Activated CD4-positive, alpha-beta T cell treated with anti-CD3 and anti-CD28 coated beads for 4 hours (primary cell): ENCODE results near the gene EXD3.

ENCODE experiments used
- DNase-seq, 2 donors: peaks; one replicate each; pipeline ENCODE4 v3.0.0-alpha.2; 2020

Gene EXD3

GRCh38 chr9:137446851-137447471, 24.0 kb upstream of the EXD3 start:
- no peak for DNase-seq

- DNase-seq: no peak
These were observed 23.0 kb upstream of the EXD3 start for GRCh38 chr9:137445930-137446431.

GRCh38 chr9:137445275-137445807, 22.4 kb upstream of the EXD3 start:
- DNase-seq: peak; percentile 80 to 92

- DNase-seq: no peak
These were observed 21.3 kb upstream of the EXD3 start for GRCh38 chr9:137444106-137444790.

DNA sequence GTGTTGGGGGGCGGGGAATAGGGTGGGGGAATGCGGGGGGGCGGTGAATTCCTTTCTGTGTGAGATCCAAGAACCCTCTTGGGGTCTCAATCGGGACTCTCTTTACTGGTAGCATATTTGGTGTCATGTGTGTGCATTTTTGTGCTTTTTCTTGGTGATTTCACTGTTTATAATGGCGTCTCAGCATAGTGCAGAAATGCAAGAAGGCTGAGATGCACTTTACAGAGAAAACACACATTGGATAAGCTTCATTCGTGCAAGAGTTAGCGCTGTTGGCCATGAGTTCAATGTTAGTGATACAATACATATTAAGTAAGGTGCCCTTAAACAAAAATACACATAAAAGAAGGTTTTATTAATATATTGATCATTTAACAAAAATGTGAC, 19.0 kb upstream of the EXD3 start:
- no peak for DNase-seq

- DNase-seq: no peak
These were observed 18.4 kb upstream of the EXD3 start, which contains the start of gene ENTPD8 for GRCh38 chr9:137441289-137441934. Gene ENTPD8 (minus strand): TSS chr9:137441357. CDS start chr9:137438285, 3,072 bp downstream.

DNA sequence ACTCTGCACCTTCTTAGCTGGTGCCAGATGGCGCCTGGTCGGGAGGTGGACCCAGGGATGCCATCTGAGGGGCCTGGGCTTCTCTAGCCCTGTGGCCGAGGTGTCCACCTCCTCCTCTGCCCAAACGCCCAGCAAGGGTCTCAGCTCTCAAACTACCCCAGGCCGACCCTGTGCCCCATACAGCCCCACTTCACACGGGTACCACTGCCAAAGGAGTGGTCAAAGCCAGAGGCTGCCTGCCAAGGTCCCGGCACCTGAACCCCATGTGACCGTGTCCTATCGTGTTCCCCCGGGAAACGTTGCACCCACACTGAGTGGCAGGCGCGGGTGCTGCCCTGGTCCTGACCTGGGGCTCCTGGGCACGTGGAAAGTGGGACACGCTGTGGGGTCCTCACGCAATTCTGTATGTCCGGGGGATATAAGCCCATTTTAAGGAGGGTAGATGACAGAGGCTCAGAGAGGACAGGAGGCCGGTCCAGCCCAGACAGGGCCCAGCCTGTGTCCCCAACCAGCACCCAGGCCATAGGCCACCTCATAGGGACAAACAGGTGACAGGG, 16.3 kb upstream of the EXD3 start:
- DNase-seq: no peak

DNA sequence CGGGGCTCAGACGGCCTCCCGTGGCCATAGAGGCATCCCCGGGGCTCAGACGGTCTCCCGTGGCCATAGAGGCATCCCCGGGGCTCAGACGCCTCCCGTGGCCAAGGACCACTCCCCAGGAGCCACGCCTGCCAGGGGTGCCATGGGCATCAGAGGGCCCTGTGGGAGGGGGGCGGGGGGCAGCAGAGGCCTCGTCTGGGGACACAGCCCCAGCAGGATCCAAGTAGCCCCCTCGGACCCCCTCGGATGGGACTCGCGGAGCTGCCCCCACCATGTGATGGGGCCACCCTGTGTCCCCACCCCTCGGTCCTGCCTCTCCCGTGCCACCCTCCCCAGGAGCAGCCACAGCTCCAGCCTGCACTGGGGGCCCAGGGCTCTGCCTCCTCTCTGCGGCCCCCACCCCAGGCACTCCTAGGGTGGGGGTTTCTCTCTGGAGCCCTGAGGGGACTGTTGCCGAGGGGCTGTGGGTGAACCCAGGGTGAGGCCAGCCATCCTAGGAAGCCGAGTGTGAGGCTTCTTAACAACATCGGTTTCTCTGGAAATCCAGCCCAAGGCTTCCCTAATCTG, 15.7 kb upstream of the EXD3 start:
- DNase-seq: no peak

DNA sequence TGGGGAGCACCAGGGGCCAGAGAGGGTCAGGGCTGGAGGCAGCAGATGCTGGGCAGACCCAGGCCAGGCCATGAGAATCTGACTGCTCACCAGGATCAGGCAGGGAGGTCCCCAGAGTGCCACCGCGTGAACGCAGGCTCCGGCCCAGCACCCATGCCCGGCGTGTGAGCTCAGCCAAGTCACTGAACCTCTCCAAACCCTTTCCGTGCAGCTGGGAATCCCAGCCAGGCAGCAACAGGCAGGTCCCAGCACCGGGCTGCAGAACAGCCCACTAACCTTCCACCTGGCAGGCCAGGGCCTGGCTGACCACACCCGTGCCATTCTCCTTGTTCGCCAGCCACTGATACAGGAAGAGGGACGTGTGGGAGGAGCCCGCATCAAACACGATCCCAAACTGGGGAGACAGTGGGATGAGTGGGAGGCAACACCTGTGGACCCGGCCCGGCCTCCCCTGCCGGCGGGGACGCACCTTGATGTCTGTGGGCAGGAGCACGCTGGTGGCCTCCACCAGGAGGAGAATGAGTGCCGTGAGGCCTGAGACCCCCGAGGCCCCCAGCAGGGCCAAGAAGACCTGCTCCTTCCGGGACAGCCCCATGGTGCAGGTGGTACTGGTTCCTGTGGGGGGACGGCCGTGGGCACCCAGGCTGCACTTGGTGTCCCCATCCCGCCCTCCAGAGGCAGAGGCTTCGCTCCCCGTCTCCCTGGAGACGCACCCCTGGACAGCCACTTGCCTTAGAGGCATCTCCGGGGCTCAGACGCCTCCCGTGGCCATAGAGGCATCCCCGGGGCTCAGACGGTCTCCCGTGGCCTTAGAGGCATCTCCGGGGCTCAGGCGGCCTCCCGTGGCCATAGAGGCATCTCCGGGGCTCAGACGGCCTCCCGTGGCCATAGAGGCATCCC, 15.0 kb upstream of the EXD3 start:
- DNase-seq: no peak

- no peak for DNase-seq
These were observed 14.0 kb upstream of the EXD3 start for GRCh38 chr9:137436761-137437600.

DNA sequence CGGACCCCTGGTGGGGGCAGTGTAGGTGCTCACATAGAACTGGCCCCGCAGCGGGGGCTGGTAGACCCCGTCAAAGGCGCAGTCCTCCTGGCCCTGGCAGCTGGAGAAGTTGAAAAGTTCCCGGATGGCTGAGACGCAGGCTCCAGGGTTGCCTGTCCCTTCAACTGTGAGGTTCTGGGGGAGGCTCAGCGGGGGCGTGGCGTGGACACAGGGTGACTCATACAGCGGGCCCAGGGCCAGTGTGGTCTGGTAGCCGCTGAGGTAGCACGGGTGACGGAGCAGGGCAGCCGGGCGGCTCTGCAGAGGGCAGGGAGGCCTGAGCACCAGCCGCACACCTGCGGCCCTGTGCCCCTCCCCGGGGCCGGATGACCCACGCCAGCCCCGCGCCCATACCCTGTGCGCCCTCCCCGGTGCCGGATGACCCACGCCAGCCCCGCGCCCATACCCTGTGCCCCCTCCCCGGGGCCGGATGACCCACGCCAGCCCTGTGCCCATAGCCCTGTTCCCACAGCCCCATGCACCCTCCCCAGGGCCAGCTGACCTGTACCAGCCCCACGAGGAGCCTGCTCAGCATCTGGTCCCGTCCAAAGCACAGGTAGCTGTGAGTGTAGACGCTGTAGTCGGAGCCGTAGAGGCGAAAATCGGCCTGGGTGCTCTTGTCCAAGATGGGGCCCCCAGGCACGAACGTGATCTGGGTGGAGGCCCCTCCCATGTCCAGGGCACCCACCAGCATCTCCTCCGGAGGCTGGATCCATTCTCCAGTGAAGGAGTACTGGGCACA, 13.2 kb upstream of the EXD3 start:
- DNase-seq: no peak

- DNase-seq: no peak
These were observed 12.5 kb upstream of the EXD3 start for GRCh38 chr9:137435381-137435891.

DNA sequence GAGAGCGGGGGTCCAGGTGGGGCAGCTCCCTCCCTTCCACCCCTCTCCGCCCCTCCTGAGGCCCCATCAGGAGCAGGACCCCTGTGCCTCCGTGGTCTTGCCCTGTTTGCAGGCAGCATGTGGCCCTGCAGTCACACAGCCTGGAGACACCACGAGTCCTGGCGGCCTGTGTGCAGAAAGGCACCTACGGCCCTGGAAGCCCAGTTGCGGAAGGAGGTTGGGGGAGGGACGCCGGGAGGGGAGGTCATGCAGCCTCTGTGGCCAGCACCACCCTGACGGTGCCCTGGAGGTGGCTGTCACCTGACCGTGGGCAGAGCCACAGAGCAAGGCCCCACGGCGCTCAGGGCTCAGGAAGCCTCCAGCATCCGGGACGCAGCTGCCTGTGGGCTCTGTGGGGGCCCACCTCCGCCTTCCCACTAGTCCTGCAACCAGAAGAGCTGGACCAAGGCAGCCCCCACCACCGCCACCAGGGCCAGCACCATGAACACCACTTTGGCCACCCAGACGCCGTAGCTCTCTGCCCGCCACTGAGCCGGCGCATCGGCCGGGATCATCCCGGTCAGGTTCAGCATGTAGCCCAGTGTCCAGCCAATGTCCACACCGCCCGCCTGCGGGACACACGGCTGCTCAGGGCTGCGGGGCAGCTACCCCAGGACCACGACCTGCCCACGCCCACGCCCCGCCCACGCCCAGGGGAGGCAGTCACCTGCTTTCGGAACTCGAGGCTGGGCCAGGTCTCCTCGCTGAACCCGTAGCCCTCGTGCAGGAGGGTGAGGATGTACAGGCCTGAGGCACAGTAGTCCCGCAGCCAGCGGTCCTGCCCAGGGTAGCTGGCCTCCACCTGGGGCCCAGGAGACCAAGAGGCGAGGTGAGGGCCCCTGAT, 11.8 kb upstream of the EXD3 start:
- DNase-seq: no peak

DNA sequence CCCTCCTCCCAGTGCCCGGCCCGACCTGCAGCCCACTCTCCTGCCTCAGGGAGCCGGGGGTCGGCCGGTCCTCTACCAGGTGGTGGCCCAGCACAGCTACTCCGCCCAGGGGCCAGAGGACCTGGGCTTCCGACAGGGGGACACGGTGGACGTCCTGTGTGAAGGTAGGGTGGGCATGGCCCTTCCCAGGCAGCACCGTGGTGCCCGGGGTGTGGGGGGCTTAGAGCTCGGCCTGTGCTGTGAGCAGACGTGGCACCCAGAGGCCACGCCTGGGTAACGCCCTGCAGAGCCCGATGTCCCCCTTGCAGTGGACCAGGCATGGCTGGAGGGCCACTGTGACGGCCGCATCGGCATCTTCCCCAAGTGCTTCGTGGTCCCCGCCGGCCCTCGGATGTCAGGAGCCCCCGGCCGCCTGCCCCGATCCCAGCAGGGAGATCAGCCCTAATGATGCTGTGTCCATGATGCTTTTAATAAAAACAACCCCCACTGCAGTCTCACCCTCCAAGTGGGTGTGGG, 11.0 kb upstream of the EXD3 start:
- DNase-seq: no peak

DNA sequence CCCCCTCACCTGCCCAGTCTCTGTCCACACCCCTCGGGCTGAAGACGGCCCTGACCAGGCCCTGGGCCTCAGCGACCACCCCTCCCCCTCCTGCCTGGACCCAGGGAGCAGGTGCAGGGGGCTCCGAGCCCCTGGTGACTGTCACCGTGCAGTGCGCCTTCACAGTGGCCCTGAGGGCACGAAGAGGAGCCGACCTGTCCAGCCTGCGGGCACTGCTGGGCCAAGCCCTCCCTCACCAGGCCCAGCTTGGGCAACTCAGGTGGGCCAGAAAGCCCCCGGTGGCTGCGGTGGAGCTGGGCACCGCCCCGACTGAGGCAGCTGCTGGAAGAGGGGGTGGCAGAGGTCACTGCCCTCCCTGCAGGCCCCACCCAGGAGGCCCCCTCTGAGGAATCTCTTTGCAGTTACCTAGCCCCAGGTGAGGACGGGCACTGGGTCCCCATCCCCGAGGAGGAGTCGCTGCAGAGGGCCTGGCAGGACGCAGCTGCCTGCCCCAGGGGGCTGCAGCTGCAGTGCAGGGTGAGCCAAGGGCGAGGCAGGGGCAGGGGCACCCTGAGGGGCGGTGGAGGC, 10.5 kb upstream of the EXD3 start:
- DNase-seq: no peak

- no peak for DNase-seq
These were observed 9.9 kb upstream of the EXD3 start for GRCh38 chr9:137432687-137433348.

DNA sequence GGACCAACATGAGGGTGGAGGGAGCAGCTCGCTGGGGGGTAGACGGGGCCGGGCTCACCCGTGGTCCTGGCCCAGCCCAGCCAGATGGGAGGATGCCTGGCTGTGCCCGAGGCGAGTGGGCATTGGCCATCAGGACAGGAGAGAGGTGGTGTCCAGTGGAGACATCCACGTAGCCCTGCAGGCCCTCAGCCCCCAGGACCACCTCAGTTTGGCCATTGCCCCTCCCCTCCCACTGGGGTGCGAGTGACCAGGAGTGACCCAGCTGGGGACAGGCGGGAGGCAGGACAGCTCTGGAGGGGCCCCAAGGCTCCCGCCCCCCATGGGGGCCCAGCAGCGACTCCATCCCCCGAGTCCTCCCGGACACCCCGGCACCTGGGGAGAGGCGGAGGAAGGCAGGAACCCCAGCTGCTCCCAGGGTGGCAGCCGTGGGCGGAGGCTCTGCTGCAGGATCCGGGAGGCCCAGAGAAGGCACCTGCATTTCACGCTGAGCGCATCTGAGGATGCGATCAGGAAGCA, 8.5 kb upstream of the EXD3 start:
- no peak for DNase-seq
